MCF 10A (cell line): ENCODE measurements around the gene NAIF1. TPM values are rescaled to one million over a fixed set of nuclear protein-coding genes. Genes with fewer than 3 reads are reported as not detected.

Source experiments
- BruUV-seq: library from RNA; stranded (reverse); fragments of 400-500 nt; replicated peaks from 2 replicates; lab custom pipeline; 2021; lab: Mats Ljungman, UMichigan
- CTCF ChIA-PET: fragments of 300-600 bp; sonication (Branson Sonifier 250); formaldehyde crosslinking; extraction: SDS; loops from one replicate; lab custom pipeline; 2021; ENCODE audit warnings: antibody characterized with exemption, inconsistent platforms; lab: Yijun Ruan, JAX
- POLR2A ChIA-PET: fragments of 300-600, 350-650 bp; sonication (Branson Sonifier 250); formaldehyde crosslinking; extraction: SDS; loops from one replicate; lab custom pipeline; 2020; ENCODE audit warnings: antibody characterized with exemption, inconsistent platforms; lab: Yijun Ruan, JAX
- DNase-seq: peaks from one replicate; pipeline ENCODE4 v3.0.0-alpha.2; 2018; ENCODE audit not compliant: unreplicated experiment
- H3K27ac Mint-ChIP-seq: one replicate; pipeline ENCODE4 v1.8.0; 2022; ENCODE audit warnings: mild to moderate bottlenecking, low read depth, mixed read lengths; ENCODE audit not compliant: unreplicated experiment
- H3K27me3 Mint-ChIP-seq: one replicate; pipeline ENCODE4 v1.8.0; 2022; ENCODE audit warnings: mixed read lengths; ENCODE audit not compliant: insufficient read depth, unreplicated experiment
- H3K36me3 Mint-ChIP-seq: one replicate; pipeline ENCODE4 v1.8.0; 2022; ENCODE audit warnings: mild to moderate bottlenecking, moderate library complexity, mixed read lengths; ENCODE audit not compliant: insufficient read depth, unreplicated experiment
- H3K4me1 Mint-ChIP-seq: one replicate; pipeline ENCODE4 v1.8.0; 2022; ENCODE audit warnings: mixed read lengths; ENCODE audit not compliant: insufficient read depth, unreplicated experiment
- H3K4me3 Mint-ChIP-seq: one replicate; pipeline ENCODE4 v1.8.0; 2022; ENCODE audit warnings: mild to moderate bottlenecking, moderate library complexity, mixed read lengths; ENCODE audit not compliant: unreplicated experiment
- H3K9me3 Mint-ChIP-seq: one replicate; pipeline ENCODE4 v1.8.0; 2022; ENCODE audit warnings: mixed read lengths; ENCODE audit not compliant: unreplicated experiment
- intact Hi-C: fragments of 100-400 bp; cut with micrococcal nuclease; formaldehyde crosslinking; loops from 2 replicates; pipeline ENCODE4 v1.14.1; 2022
- total RNA-seq: library from RNA; stranded (reverse); gene quantifications from 2 replicates; pipeline ENCODE4 v1.2.3, GENCODE V29; 2022
- TF ChIP-seq, protein P1 (sequence below): fragments of 200-600 bp; IDR thresholded peaks from one replicate; pipeline ENCODE4 v1.8.0; 2022; ENCODE audit warnings: antibody characterized with exemption, mild to moderate bottlenecking; ENCODE audit not compliant: unreplicated experiment

The NAIF1 gene
- total RNA-seq, 1 experiment from 2014 or later, result 15.8 TPM

DNA sequence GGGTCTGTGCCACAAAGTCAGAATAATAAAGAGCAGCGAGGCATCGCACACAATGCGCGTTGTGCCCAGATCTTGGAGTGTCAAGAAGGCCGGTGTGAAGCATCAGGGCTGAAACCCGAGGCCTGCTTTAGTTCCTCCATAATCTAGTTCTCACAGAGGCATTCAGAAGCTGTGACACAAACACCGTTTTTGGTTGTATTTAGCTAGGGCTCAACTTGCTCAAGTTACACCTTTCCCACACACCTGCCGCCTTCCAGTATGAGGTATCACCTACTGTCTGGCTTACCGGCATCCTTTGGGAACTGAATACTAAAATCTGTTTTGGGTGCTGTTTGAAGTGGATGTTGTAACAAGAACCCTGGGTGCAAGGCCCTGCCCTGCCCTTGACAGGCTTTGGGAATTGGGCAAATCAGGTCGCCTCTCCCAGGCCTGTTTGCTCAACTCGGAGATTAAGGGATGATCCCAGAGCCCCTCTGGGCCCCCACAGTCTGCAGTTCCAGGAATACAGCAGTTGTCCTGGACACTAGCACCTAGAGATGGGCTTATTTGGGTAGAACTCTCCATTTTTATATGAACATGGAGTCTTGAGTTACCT, 27.9 kb upstream of the NAIF1 start:
- H3K4me3 Mint-ChIP-seq, result peak overlapping the region; percentile 66
- no TSS peak for BruUV-seq
- DNase-seq, result no peak
- H3K9me3 Mint-ChIP-seq, result no peaks in the 10 kb centered on the region
- ChIA-PET CTCF (interaction anchor here (1.4 to 3.6 kb wide), 3 partner anchors 10 to 22 kb away, joined by 3 to 18 read pairs (median 4); no protein-coding TSS in a partner anchor), POLR2A (interaction anchor here (1.0 to 4.9 kb wide), 11 partner anchors 10 to 483 kb away, joined by 3 to 56 read pairs (median 6); partner anchors contain the start of genes DPM2, NAIF1, SLC25A25 and STXBP1)
- H3K27ac Mint-ChIP-seq, result peak overlapping the region; percentile 99
- H3K27me3 Mint-ChIP-seq, result no peaks in the 10 kb centered on the region
- TF ChIP-seq, protein P1, sequence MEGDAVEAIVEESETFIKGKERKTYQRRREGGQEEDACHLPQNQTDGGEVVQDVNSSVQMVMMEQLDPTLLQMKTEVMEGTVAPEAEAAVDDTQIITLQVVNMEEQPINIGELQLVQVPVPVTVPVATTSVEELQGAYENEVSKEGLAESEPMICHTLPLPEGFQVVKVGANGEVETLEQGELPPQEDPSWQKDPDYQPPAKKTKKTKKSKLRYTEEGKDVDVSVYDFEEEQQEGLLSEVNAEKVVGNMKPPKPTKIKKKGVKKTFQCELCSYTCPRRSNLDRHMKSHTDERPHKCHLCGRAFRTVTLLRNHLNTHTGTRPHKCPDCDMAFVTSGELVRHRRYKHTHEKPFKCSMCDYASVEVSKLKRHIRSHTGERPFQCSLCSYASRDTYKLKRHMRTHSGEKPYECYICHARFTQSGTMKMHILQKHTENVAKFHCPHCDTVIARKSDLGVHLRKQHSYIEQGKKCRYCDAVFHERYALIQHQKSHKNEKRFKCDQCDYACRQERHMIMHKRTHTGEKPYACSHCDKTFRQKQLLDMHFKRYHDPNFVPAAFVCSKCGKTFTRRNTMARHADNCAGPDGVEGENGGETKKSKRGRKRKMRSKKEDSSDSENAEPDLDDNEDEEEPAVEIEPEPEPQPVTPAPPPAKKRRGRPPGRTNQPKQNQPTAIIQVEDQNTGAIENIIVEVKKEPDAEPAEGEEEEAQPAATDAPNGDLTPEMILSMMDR, result no peak
- intact Hi-C loops, result no loop called here
- no peaks in the 10 kb centered on the region for H3K36me3 Mint-ChIP-seq
- H3K4me1 Mint-ChIP-seq, result peaks cover 21% of the 10 kb centered on the region

DNA sequence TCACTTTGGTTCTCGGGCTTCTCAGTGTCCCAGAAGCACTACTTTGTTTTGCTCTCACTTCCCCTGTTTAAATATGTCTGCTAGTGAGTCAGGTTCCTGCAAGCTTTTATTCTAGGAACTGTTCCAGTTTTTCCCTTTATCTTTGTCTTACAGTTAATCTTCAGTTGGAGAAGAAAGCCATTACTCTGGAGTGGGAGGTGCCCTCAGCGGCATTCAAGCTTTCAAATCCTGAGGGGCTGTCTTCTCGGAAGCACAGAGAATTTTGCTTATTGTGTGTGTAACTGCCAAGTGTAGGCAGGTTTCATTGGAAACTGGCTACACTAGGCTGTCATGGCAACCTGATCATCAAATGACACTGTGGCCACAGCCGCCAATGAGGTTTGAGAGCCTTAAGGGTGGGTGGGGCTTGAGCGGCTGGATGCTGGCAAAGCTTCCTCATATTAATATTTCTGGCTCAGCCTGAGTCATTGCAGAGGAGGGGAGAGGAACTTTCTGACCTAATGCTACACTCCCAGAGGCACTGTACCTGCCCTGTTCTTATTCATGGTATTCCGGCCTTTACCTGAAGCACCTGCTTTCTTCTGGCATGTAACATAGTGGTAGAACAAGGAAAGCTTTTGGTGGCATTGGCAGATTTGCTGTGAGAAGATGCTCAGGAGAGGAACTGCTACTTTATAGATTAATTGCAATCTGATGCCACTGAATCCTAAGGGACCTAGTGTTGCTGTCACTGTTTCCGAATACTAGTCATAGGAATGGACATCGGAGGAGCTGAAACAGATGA, 27.2 kb upstream of the NAIF1 start:
- peak; percentile 99 for DNase-seq
- H3K4me1 Mint-ChIP-seq, result peaks cover 21% of the 10 kb centered on the region
- ChIA-PET CTCF (interaction anchor here (0.6 to 3.6 kb wide), 5 partner anchors 10 to 31 kb away, joined by 3 to 18 read pairs (median 4); no protein-coding TSS in a partner anchor), POLR2A (interaction anchor here (0.6 to 4.9 kb wide), 17 partner anchors 9 to 934 kb away, joined by 3 to 56 read pairs (median 4); partner anchors contain the start of genes DPM2, NAIF1, SH3GLB2 and SLC25A25)
- H3K9me3 Mint-ChIP-seq, result no peaks in the 10 kb centered on the region
- no peaks in the 10 kb centered on the region for H3K27me3 Mint-ChIP-seq
- TF ChIP-seq, protein P1, result no peak
- H3K27ac Mint-ChIP-seq, result peak overlapping the region; percentile 99
- BruUV-seq, result TSS peak; percentile 93
- H3K4me3 Mint-ChIP-seq, result peak overlapping the region; percentile 66
- H3K36me3 Mint-ChIP-seq, result no peaks in the 10 kb centered on the region
- intact Hi-C loops, result no loop called here

DNA sequence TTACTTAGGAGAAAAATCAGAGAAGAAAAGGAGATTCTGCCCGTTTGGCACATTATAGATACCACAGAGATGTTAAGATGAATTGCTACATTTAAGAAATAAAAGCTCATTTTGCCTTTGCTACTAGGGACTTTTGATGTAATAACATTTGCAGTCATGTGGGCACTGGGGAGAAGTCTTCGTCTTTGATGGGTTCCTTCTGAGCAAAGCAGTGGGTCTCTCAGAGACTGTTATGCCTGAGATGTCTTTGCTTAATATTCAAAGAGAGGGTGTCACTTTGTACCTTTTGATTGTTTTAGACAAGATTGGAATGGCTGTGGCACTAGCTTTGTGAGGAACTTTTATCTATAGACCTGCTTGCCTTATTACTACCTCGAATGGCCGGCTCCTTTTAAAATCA, 25.9 kb upstream of the NAIF1 start:
- ChIA-PET POLR2A (interaction anchor here (2.5 to 4.9 kb wide), 4 partner anchors 13 to 115 kb away, joined by 9 to 56 read pairs (median 30); partner anchors contain the start of genes NAIF1 and SLC25A25), CTCF (interaction anchor here (1.0 to 3.6 kb wide), 6 partner anchors 8 to 169 kb away, joined by 3 to 18 read pairs (median 4); no protein-coding TSS in a partner anchor)
- TF ChIP-seq, protein P1, result no peak
- H3K4me3 Mint-ChIP-seq, result no peak overlapping the region
- no TSS peak for BruUV-seq
- intact Hi-C loops, result no loop called here
- H3K4me1 Mint-ChIP-seq, result peaks cover 15% of the 10 kb centered on the region
- no peak for DNase-seq
- no peaks in the 10 kb centered on the region for H3K27me3 Mint-ChIP-seq
- H3K9me3 Mint-ChIP-seq, result no peaks in the 10 kb centered on the region
- H3K36me3 Mint-ChIP-seq, result no peaks in the 10 kb centered on the region
- peak overlapping the region; percentile 99 for H3K27ac Mint-ChIP-seq
